ENCODE data around the gene THBS3. TPM values are rescaled to one million over a fixed set of nuclear protein-coding genes. Genes with fewer than 3 reads are reported as not detected.

THBS3 gene
- total and polyA plus RNA-seq, 9 of the 15 experiments (the other 6 are each of a cell fraction or from before 2014, with no cell fraction given), result 0.59 to 8.3 (median 3.2) TPM

DNA sequence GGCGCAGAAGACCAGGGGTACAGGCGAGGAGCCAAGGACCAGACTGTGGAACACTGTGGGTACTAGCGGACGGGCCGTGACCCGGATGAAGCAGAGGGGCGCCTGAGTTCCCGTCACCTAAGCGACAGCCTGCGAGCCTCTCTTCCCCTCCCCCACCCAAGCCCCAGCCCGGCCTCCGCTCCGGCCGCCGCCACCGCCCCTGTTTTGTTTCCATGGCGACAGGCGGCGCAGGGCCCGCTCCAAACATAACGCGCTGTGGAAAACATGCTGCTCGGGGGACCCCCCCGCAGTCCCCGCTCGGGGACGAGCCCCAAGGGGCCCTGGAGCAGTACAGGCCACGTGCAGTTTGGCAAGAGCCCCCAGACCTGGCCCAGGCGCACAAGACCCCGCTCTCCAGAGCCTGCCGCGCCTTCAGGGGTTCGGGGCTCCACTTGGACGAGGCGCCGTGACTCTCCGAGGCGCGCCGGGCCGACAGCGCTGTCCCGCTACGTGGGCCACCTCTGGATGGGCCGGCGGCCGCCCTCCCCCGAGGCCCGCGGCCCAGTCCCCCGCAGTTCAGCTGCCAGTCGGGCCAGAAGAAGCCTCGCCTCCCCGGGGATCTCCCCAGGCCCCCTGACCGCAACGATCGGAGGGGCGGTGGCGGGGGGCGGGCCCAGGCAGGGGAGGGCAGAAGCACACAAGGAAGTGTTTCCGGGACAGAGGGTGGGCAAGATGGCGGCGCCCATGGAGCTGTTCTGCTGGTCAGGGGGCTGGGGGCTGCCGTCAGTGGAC lies 1.0 kb upstream of the THBS3 start, which contains the start of gene MTX1 (continued):
- no peak for TF ChIP-seq IRF9 (tag; IDR thresholded peaks at IDR 0.05)
- no peak for TF ChIP-seq LCOR (CRISPR knock-in tag; IDR thresholded peaks at IDR 0.05)
- no peak for TF ChIP-seq ZNF717 (CRISPR knock-in tag; IDR thresholded peaks at IDR 0.05)
- no peak for TF ChIP-seq ZNF347 (CRISPR knock-in tag; IDR thresholded peaks at IDR 0.05; ENCODE audit: low read depth)
- no peak for TF ChIP-seq BACH1 (tag; IDR thresholded peaks at IDR 0.05)
- no peak for TF ChIP-seq SRF (CRISPR knock-in tag; IDR thresholded peaks at IDR 0.05)
- TF ChIP-seq CREB5 (CRISPR knock-in tag; IDR thresholded peaks at IDR 0.05), result no peak
- TF ChIP-seq MAFG (tag; conservative IDR thresholded peaks at IDR 0.05), result no peak
- no peak for TF ChIP-seq JUN (IDR thresholded peaks at IDR 0.05; ENCODE audit: borderline replicate concordance, low read depth, low read length)
- TF ChIP-seq JUN (CRISPR knock-in tag; IDR thresholded peaks at IDR 0.05; ENCODE audit: borderline replicate concordance), result no peak
- no peak for TF ChIP-seq TOE1 (IDR thresholded peaks at IDR 0.05; ENCODE audit: borderline replicate concordance)
- no peak for TF ChIP-seq TOE1 (CRISPR knock-in tag; IDR thresholded peaks at IDR 0.05; ENCODE audit: borderline replicate concordance, low read depth)
- TF ChIP-seq, protein P1, sequence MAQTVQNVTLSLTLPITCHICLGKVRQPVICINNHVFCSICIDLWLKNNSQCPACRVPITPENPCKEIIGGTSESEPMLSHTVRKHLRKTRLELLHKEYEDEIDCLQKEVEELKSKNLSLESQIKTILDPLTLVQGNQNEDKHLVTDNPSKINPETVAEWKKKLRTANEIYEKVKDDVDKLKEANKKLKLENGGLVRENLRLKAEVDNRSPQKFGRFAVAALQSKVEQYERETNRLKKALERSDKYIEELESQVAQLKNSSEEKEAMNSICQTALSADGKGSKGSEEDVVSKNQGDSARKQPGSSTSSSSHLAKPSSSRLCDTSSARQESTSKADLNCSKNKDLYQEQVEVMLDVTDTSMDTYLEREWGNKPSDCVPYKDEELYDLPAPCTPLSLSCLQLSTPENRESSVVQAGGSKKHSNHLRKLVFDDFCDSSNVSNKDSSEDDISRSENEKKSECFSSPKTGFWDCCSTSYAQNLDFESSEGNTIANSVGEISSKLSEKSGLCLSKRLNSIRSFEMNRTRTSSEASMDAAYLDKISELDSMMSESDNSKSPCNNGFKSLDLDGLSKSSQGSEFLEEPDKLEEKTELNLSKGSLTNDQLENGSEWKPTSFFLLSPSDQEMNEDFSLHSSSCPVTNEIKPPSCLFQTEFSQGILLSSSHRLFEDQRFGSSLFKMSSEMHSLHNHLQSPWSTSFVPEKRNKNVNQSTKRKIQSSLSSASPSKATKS (CRISPR knock-in tag; IDR thresholded peaks at IDR 0.05), result no peak
- TF ChIP-seq RBM14 (IDR thresholded peaks at IDR 0.05; ENCODE audit: borderline replicate concordance, insufficient read depth, low read depth, low read length), result no peak
- TF ChIP-seq ZNF445 (CRISPR knock-in tag; IDR thresholded peaks at IDR 0.05; ENCODE audit: low read depth), result no peak
- TF ChIP-seq NFATC3 (IDR thresholded peaks at IDR 0.05), result no peak
- peak; percentile 94 for TF ChIP-seq MXI1 (IDR thresholded peaks at IDR 0.05; ENCODE audit: low read depth, low read length)
- no peak for TF ChIP-seq E4F1 (CRISPR knock-in tag; IDR thresholded peaks at IDR 0.05; ENCODE audit: borderline replicate concordance)
- no peak for TF ChIP-seq CEBPG (CRISPR knock-in tag; IDR thresholded peaks at IDR 0.05)
- no peak for TF ChIP-seq CEBPG (tag; conservative IDR thresholded peaks at IDR 0.05 in 1 of 2, IDR thresholded peaks at IDR 0.05 in 1 of 2)
- TF ChIP-seq RCOR1 (IDR thresholded peaks at IDR 0.05; ENCODE audit: borderline replicate concordance in 1 of 2, low read depth in 2 of 2, low read length in 2 of 2), result no peak; a peak in 1 of 4 replicates
